Neural progenitor cell (in vitro differentiated cells): ENCODE data around the gene ACRBP. TPM values are rescaled to one million over a fixed set of nuclear protein-coding genes. Genes with fewer than 3 reads are reported as not detected.

Source experiments
- DNase-seq: peaks from one replicate; pipeline ENCODE4 v3.0.0-alpha.2; 2016; ENCODE audit warnings: low spot score
- H2AFZ ChIP-seq: fragments of 200-600 bp; sonication (generic); replicated peaks from 2 replicates; pipeline ENCODE4 v1.6.1; 2016; ENCODE audit warnings: antibody characterized with exemption
- H3F3A ChIP-seq: fragments of 200-600 bp; sonication (generic); 2 replicates; pipeline ENCODE4 v1.6.1; 2016; ENCODE audit warnings: antibody characterized with exemption, low read depth
- H3K27ac ChIP-seq: fragments of 200-600 bp; sonication (generic); 2 replicates; pipeline ENCODE4 v1.5.1; 2016; ENCODE audit warnings: mild to moderate bottlenecking
- H3K27me3 ChIP-seq: fragments of 200-600 bp; sonication (generic); 2 replicates; pipeline ENCODE4 v1.6.1; 2016; ENCODE audit warnings: mild to moderate bottlenecking, moderate library complexity
- H3K36me3 ChIP-seq: fragments of 200-600 bp; sonication (generic); 2 replicates; pipeline ENCODE4 v1.5.1; 2016
- H3K4me1 ChIP-seq: fragments of 200-600 bp; sonication (generic); 2 replicates; pipeline ENCODE4 v1.6.1; 2016; ENCODE audit warnings: mixed run types
- H3K4me2 ChIP-seq: fragments of 200-600 bp; sonication (generic); 2 replicates; pipeline ENCODE4 v1.6.1; 2016
- H3K4me3 ChIP-seq: fragments of 200-600 bp; sonication (generic); 2 replicates; pipeline ENCODE4 v1.5.1; 2016
- H3K79me2 ChIP-seq: fragments of 200-600 bp; sonication (generic); 2 replicates; pipeline ENCODE4 v1.6.1; 2016; ENCODE audit warnings: low read depth
- H3K9ac ChIP-seq: fragments of 200-600 bp; sonication (generic); 2 replicates; pipeline ENCODE4 v1.6.1; 2016
- H3K9me3 ChIP-seq: fragments of 200-600 bp; sonication (generic); 2 replicates; pipeline ENCODE4 v1.5.1; 2016; ENCODE audit warnings: low read depth
- H4K20me1 ChIP-seq: fragments of 200-600 bp; sonication (generic); 2 replicates; pipeline ENCODE4 v1.6.1; 2016; ENCODE audit warnings: low read depth
- H3K27ac Mint-ChIP-seq: 3 replicates; pipeline ENCODE4 v1.8.0; 2021; ENCODE audit warnings: mixed read lengths
- H3K27me3 Mint-ChIP-seq: 2 replicates; pipeline ENCODE4 v1.8.0; 2022; ENCODE audit warnings: low read depth, mild to moderate bottlenecking, inconsistent platforms, moderate library complexity, mixed read lengths; ENCODE audit not compliant: insufficient read depth
- H3K36me3 Mint-ChIP-seq: 3 replicates; pipeline ENCODE4 v1.8.0; 2021; ENCODE audit warnings: mixed read lengths
- H3K4me1 Mint-ChIP-seq: 3 replicates; pipeline ENCODE4 v1.8.0; 2021; ENCODE audit warnings: mixed read lengths
- H3K4me3 Mint-ChIP-seq: 3 replicates; pipeline ENCODE4 v1.8.0; 2021; ENCODE audit warnings: mild to moderate bottlenecking, moderate library complexity, mixed read lengths
- H3K9me3 Mint-ChIP-seq: 3 replicates; pipeline ENCODE4 v1.8.0; 2020; ENCODE audit warnings: mixed read lengths
- CTCF ChIP-seq: fragments of 200-600 bp; sonication (generic); IDR thresholded peaks from 2 replicates; pipeline ENCODE4 v1.5.1; 2017; ENCODE audit warnings: antibody characterized with exemption, mild to moderate bottlenecking
- EZH2 ChIP-seq: fragments of 200-600 bp; sonication (generic); IDR thresholded peaks from 2 replicates; pipeline ENCODE4 v1.6.1; 2017; ENCODE audit warnings: antibody characterized with exemption, mild to moderate bottlenecking, moderate library complexity
- EZH2phosphoT487 ChIP-seq: fragments of 200-600 bp; sonication (generic); IDR thresholded peaks from 2 replicates; pipeline ENCODE4 v1.6.1; 2017; ENCODE audit warnings: antibody characterized with exemption
- total RNA-seq: library from RNA; depleted of rRNA; stranded (reverse); fragments of >200 nt; gene quantifications from 2 replicates; pipeline ENCODE4 v1.2.3, GENCODE V29; 2015; ENCODE audit warnings: low replicate concordance

Gene ACRBP
- total RNA-seq, 1 donor from 2014 or later: 2.7 TPM

- Mint-ChIP-seq H3K36me3 (peaks cover 9% of the 10 kb centered on the region), H3K9me3 (no peaks in the 10 kb centered on the region), H3K4me3 (no peak overlapping the region), H3K4me1 (peaks cover 36% of the 10 kb centered on the region), H3K27me3 (peaks cover 8% of the 10 kb centered on the region), H3K27ac (peak overlapping the region; percentile 36)
- Histone ChIP-seq H3K36me3 (no peaks in the 10 kb centered on the region), H3K27me3 (no peaks in the 10 kb centered on the region), H3K9me3 (no peaks in the 10 kb centered on the region), H3K4me2 (no peak overlapping the region), H2AFZ (no peak overlapping the region), H3F3A (peaks cover 31% of the 10 kb centered on the region), H3K9ac (peak overlapping the region; percentile 28), H3K4me3 (no peak overlapping the region), H4K20me1 (no peaks in the 10 kb centered on the region), H3K4me1 (peaks cover 7% of the 10 kb centered on the region), H3K27ac (no peak overlapping the region), H3K79me2 (peaks cover 15% of the 10 kb centered on the region)
- DNase-seq: no peak
- TF ChIP-seq EZH2phosphoT487: no peak
- no peak for TF ChIP-seq CTCF
- no peak for TF ChIP-seq EZH2
These were observed 46.7 kb upstream of the ACRBP start for GRCh38 chr12:6693832-6694355.

GRCh38 chr12:6692888-6693287 lies 45.7 kb upstream of the ACRBP start:
- Histone ChIP-seq H3K79me2 (peaks cover 21% of the 10 kb centered on the region), H3K27me3 (no peaks in the 10 kb centered on the region), H4K20me1 (no peaks in the 10 kb centered on the region), H3K27ac (no peak overlapping the region), H2AFZ (no peak overlapping the region), H3K9ac (peak overlapping the region; percentile 10), H3F3A (peaks cover 31% of the 10 kb centered on the region), H3K36me3 (no peaks in the 10 kb centered on the region), H3K4me1 (peaks cover 8% of the 10 kb centered on the region), H3K4me2 (no peak overlapping the region), H3K4me3 (no peak overlapping the region), H3K9me3 (no peaks in the 10 kb centered on the region)
- Mint-ChIP-seq H3K4me1 (peaks cover 36% of the 10 kb centered on the region), H3K36me3 (peaks cover 9% of the 10 kb centered on the region), H3K4me3 (peak overlapping the region; percentile 33), H3K27me3 (peaks cover 6% of the 10 kb centered on the region), H3K9me3 (no peaks in the 10 kb centered on the region), H3K27ac (peak overlapping the region; percentile 70)
- TF ChIP-seq EZH2 (no peak), CTCF (no peak), EZH2phosphoT487 (no peak)
- DNase-seq: no peak

- H3F3A ChIP-seq: peaks cover 26% of the 10 kb centered on the region
- no peak overlapping the region for H3K27ac ChIP-seq
- no peaks in the 10 kb centered on the region for H3K36me3 ChIP-seq
- peaks cover 14% of the 10 kb centered on the region for H3K4me1 ChIP-seq
- H3K4me3 ChIP-seq: no peak overlapping the region
- Mint-ChIP-seq H3K9me3 (no peaks in the 10 kb centered on the region), H3K4me3 (peak overlapping the region; percentile 8), H3K4me1 (peaks cover 47% of the 10 kb centered on the region), H3K27ac (no peak overlapping the region), H3K27me3 (peaks cover 6% of the 10 kb centered on the region), H3K36me3 (peaks cover 9% of the 10 kb centered on the region)
- no peak for DNase-seq
- no peak overlapping the region for H3K4me2 ChIP-seq
- H3K27me3 ChIP-seq: no peaks in the 10 kb centered on the region
- H3K9me3 ChIP-seq: no peaks in the 10 kb centered on the region
- no peak overlapping the region for H2AFZ ChIP-seq
- no peaks in the 10 kb centered on the region for H4K20me1 ChIP-seq
- H3K9ac ChIP-seq: no peak overlapping the region
- TF ChIP-seq CTCF (no peak), EZH2phosphoT487 (no peak), EZH2 (no peak)
- peaks cover 35% of the 10 kb centered on the region for H3K79me2 ChIP-seq
These were observed 44.2 kb upstream of the ACRBP start for GRCh38 chr12:6691473-6691872.
